AG10803 (cell line): ENCODE results near the gene ASCC3.

Experiments used
- DNase-seq: peaks from one replicate; pipeline ENCODE4 v3.0.0; 2010; ENCODE audit warnings: low read depth
- H3K4me3 ChIP-seq: 2 replicates; pipeline ENCODE4 v1.5.1; 2011; ENCODE audit warnings: mild to moderate bottlenecking, low read length, control low read depth
- TF ChIP-seq, protein P1 (sequence below): conservative IDR thresholded peaks from 2 replicates; pipeline ENCODE4 v1.5.1; 2011; ENCODE audit warnings: mild to moderate bottlenecking, low read length, control low read depth, inconsistent platforms

The ASCC3 gene

DNA sequence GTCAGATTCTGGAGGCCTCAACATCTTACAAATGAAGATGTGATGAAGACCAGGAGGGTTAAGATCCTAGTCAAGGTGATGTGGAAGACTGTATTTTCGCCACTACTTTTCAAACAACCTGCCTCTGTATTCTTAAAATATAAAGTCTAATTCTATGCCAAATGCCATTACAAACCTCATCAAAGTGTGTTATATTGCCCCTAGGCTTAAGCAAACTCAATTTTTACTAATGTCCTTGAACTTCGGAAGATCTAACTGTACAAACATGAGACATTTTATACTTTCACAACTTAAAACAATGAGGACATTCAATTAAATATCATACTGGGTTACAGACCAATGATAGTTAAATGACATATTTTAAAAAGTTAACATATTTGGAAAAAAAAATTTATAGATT is 19.1 kb downstream of the ASCC3 start:
- TF ChIP-seq, protein P1, sequence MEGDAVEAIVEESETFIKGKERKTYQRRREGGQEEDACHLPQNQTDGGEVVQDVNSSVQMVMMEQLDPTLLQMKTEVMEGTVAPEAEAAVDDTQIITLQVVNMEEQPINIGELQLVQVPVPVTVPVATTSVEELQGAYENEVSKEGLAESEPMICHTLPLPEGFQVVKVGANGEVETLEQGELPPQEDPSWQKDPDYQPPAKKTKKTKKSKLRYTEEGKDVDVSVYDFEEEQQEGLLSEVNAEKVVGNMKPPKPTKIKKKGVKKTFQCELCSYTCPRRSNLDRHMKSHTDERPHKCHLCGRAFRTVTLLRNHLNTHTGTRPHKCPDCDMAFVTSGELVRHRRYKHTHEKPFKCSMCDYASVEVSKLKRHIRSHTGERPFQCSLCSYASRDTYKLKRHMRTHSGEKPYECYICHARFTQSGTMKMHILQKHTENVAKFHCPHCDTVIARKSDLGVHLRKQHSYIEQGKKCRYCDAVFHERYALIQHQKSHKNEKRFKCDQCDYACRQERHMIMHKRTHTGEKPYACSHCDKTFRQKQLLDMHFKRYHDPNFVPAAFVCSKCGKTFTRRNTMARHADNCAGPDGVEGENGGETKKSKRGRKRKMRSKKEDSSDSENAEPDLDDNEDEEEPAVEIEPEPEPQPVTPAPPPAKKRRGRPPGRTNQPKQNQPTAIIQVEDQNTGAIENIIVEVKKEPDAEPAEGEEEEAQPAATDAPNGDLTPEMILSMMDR, result no peak
- no peak for DNase-seq
- H3K4me3 ChIP-seq, result no peak overlapping the region

DNA sequence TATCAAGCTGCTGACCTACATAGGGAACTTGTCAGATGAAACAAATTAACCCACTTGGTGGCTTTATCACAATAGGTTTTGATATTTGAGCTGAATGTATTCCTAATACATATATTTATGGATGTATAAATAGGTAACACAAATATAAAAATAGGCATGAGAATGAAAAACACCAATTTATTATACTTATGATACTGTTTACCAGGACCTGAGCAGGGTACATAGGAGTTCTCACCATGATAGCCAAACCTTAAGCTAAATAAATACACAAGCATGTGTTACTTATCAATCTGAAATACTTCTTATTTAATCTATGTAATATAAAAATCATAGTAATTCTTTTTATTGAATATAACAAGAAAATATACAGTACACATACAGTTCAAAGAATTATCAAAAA is 25.0 kb downstream of the ASCC3 start:
- TF ChIP-seq, protein P1, result no peak

DNA sequence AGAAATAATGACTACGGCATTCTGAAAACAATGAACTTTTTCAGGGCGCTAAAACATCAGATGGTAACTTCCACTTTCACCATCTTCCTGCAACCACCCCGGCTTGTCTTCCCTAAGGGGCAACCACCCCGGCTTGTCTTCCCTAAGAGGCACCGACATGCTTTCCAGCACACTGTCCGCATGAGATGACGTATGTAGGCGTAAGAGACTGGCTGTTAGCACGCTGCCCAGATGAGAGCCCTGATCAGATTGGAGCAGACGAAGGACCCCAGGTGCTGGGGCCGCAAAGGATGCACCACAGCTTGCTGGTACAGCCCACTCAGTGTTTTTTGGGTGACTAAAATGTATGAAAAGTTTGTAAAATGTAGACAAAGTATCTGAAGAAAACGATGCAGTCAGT is 29.3 kb downstream of the ASCC3 start:
- no peak for DNase-seq
- H3K4me3 ChIP-seq, result no peak overlapping the region
- TF ChIP-seq, protein P1, result no peak

More for the DNA sequence above, 25.0 kb downstream of the ASCC3 start:
- no peak for DNase-seq
- H3K4me3 ChIP-seq, result no peak overlapping the region

DNA sequence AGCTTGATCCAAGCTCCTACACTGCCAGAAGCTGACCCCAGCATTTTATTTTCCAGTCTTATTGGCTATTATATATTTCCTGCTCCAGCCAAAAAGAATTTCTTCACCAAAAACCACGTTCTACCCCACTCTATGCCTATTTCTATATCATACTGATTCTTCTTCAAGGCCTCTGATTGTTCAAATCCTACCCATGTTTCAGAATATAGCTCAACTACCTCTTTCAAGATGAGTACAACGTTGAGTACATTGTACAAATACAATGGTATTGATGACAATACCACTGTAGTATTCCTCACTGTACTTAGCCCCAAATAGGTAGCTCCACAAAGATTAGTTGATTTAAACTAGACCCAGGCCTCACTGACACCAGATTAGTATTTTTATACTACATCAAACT is 31.0 kb downstream of the ASCC3 start:
- TF ChIP-seq, protein P1, result no peak
- no peak overlapping the region for H3K4me3 ChIP-seq
- DNase-seq, result no peak

DNA sequence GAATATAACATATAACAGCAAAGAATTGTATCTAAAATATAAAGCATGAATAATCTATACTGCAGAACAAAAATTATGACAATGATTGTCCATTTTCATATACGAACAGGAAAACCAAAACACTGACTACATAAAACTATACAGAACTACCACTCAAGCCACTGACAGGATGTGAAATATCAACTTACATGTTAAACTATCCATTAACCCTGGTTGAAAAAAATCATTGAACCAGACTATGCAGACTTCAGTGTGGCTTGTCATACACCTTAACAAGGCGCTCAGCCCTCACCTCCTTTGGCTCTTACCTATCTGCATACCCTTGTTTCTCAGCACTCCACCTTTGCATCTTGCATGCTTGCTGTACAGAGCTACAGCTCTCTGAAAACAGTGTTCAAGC is 34.9 kb downstream of the ASCC3 start:
- TF ChIP-seq, protein P1, result no peak
- no peak for DNase-seq
- H3K4me3 ChIP-seq, result no peak overlapping the region

DNA sequence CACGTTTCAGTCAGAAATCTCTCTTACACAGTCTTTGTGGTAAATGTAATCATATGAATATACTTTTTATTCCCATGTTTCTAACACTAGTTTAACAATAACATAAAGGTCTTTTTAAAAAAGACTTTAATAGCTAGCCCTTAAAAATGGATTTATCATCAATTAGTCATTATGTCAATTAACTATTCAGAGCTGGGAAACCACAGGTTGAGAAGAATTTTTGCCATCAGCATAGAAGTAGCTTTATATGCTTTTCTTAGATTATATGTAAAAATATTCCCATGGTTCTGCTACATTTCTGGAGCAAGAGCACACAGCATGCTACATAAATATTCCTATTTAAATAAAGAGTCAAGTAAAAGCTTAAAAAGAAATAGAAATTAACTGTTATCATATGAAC is 35.5 kb downstream of the ASCC3 start:
- DNase-seq, result no peak
- H3K4me3 ChIP-seq, result no peak overlapping the region
- TF ChIP-seq, protein P1, result no peak

DNA sequence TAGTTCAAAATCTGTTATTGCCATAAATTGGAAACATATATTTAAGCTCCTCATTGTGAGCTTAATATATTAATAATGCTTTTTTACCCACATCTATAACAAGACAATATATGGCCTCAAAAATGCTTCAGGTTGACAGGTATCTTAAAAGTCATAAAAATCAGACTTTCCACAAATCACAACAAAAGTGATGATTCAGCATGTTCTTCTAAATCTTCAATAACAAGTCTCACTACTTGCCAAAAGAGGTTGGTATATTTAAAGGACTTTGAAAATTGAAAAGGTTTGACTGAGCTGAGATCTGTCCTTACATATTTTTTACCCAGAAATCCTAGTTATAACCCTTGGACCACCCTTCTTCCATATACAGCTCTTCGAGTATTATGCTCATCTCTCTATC is 41.7 kb downstream of the ASCC3 start:
- no peak overlapping the region for H3K4me3 ChIP-seq
- TF ChIP-seq, protein P1, result no peak
- DNase-seq, result no peak
